BJ (cell line): ENCODE results near the gene CEMIP2. TPM values are rescaled to one million over a fixed set of nuclear protein-coding genes. Genes with fewer than 3 reads are reported as not detected.
"Not testable (repeated sequence)": the region's sequence is repeated elsewhere in the genome, so short reads cannot be mapped to it uniquely, and the experiment has no call there.

Experiments used
- CTCF ChIA-PET: fragments of 350-600 bp; formaldehyde crosslinking; extraction: SDS; loops from one replicate; lab custom pipeline; 2021; ENCODE audit warnings: antibody characterized with exemption, inconsistent platforms; lab: Yijun Ruan, JAX
- POLR2A ChIA-PET: fragments of 300-600 bp; sonication (Branson Sonifier 250); formaldehyde crosslinking; extraction: SDS; loops from one replicate; lab custom pipeline; 2021; ENCODE audit warnings: antibody characterized with exemption; lab: Charles Lee
- DNase-seq: peaks from one replicate; pipeline ENCODE4 v3.0.0-alpha.2; 2011; ENCODE audit warnings: low read depth
- H3K27me3 ChIP-seq: 2 replicates; pipeline ENCODE4 v1.6.0; 2011; ENCODE audit warnings: low read length; ENCODE audit not compliant: control insufficient read depth, insufficient read depth
- H3K36me3 ChIP-seq: 2 replicates; pipeline ENCODE4 v1.5.1; 2011; ENCODE audit warnings: low read length; ENCODE audit not compliant: control insufficient read depth, insufficient read depth
- H3K4me3 ChIP-seq: 2 replicates; pipeline ENCODE4 v1.5.1; 2011; ENCODE audit warnings: low read depth, mild to moderate bottlenecking, control low read depth, low read length
- CTCF ChIP-seq: IDR thresholded peaks from 2 replicates; pipeline ENCODE4 v1.5.1; 2011; ENCODE audit warnings: low read depth, mild to moderate bottlenecking, control low read depth, inconsistent platforms, low read length, moderate library complexity; ENCODE audit not compliant: insufficient read depth
- polyA plus RNA-seq: library from polyadenylated mRNA; depleted of rRNA; stranded (reverse); fragments of >200 nt; gene quantifications from 2 replicates; pipeline ENCODE4 v1.2.3, GENCODE V29; 2011

CEMIP2 gene
- polyA plus RNA-seq, 1 experiment: 120 TPM

GRCh38 chr9:71694332-71694731 is 74.0 kb downstream of the CEMIP2 start:
- POLR2A ChIA-PET: no interaction called here
- H3K27me3 ChIP-seq: no peaks in the 10 kb centered on the region
- CTCF ChIA-PET: interaction anchor here (1.0 to 1.2 kb wide), 2 partner anchors 10 to 23 kb away, joined by 3 to 4 read pairs; no protein-coding TSS in a partner anchor
- DNase-seq: no peak
- no peak overlapping the region for H3K4me3 ChIP-seq
- TF ChIP-seq CTCF: no peak
- H3K36me3 ChIP-seq: peaks cover 17% of the 10 kb centered on the region

GRCh38 chr9:71693607-71694006 is 74.7 kb downstream of the CEMIP2 start:
- H3K27me3 ChIP-seq: no peaks in the 10 kb centered on the region
- no peak for TF ChIP-seq CTCF
- CTCF ChIA-PET: interaction anchor here (0.6 to 3.6 kb wide), 4 partner anchors 9 to 430 kb away, joined by 3 to 12 read pairs (median 4); no protein-coding TSS in a partner anchor

GRCh38 chr9:71692337-71692736 is 76.0 kb downstream of the CEMIP2 start:
- POLR2A ChIA-PET: interaction anchor here (0.7 kb wide), 1 partner anchor 71 kb away, joined by 9 read pairs; no protein-coding TSS in a partner anchor
- Histone ChIP-seq H3K36me3 (peaks cover 19% of the 10 kb centered on the region), H3K4me3 (no peak overlapping the region), H3K27me3 (no peaks in the 10 kb centered on the region)
- CTCF ChIA-PET: interaction anchor here (0.6 to 3.6 kb wide), 4 partner anchors 11 to 333 kb away, joined by 3 to 12 read pairs (median 4); no protein-coding TSS in a partner anchor
- no peak for DNase-seq
- TF ChIP-seq CTCF: no peak

More at GRCh38 chr9:71693607-71694006, 74.7 kb downstream of the CEMIP2 start:
- H3K4me3 ChIP-seq: no peak overlapping the region
- H3K36me3 ChIP-seq: peaks cover 18% of the 10 kb centered on the region
- DNase-seq: no peak
- POLR2A ChIA-PET: no interaction called here

GRCh38 chr9:71691576-71691975 is 76.7 kb downstream of the CEMIP2 start:
- H3K4me3 ChIP-seq, DNase-seq, H3K27me3 ChIP-seq: not testable (repeated sequence)
- ChIA-PET POLR2A (interaction anchor here (0.7 kb wide), 1 partner anchor 72 kb away, joined by 9 read pairs; no protein-coding TSS in a partner anchor), CTCF (interaction anchor here (1.0 to 3.6 kb wide), 2 partner anchors 10 to 334 kb away, joined by 3 to 12 read pairs; no protein-coding TSS in a partner anchor)
- peaks cover 15% of the 10 kb centered on the region for H3K36me3 ChIP-seq

- H3K4me3 ChIP-seq: no peak overlapping the region
- DNase-seq: no peak
- H3K36me3 ChIP-seq: peaks cover 15% of the 10 kb centered on the region
- ChIA-PET CTCF (interaction anchor here (3.6 kb wide), 1 partner anchor 9 kb away, joined by 12 read pairs; no protein-coding TSS in a partner anchor), POLR2A (no interaction called here)
- H3K27me3 ChIP-seq: no peaks in the 10 kb centered on the region
- TF ChIP-seq CTCF: no peak
Observed at GRCh38 chr9:71690689-71691435, 77.5 kb downstream of the CEMIP2 start.
